HCT116 (cell line): ENCODE results near the gene PGA4.
"Not testable (repeated sequence)": the region's sequence is repeated elsewhere in the genome, so short reads cannot be mapped to it uniquely, and the experiment has no call there.

Experiments used
- CEBPB ChIP-seq: IDR thresholded peaks from 2 replicates; pipeline ENCODE4 v1.6.1; 2012; ENCODE audit warnings: low read depth
- CTCF ChIP-seq, 3 experiments: fragments of 200-600 bp in 1 of 3; sonication (generic) in 1 of 3; IDR thresholded peaks in 2 of 3; conservative IDR thresholded peaks in 1 of 3; 2 replicates each; pipeline ENCODE4 v1.5.1; 2012 to 2017; ENCODE audit warnings: low read depth in 2 of 3, low read length in 2 of 3, antibody characterized with exemption in 1 of 3, borderline replicate concordance in 1 of 3, control low read depth in 1 of 3, mild to moderate bottlenecking in 1 of 3, mixed read lengths in 1 of 3, mixed run types in 1 of 3, moderate library complexity in 1 of 3; ENCODE audit not compliant: insufficient read depth in 1 of 3
- ELF1 ChIP-seq: IDR thresholded peaks from 2 replicates; pipeline ENCODE4 v1.6.1; 2012; ENCODE audit warnings: low read depth, borderline replicate concordance
- EZH2 ChIP-seq: fragments of 200-600 bp; sonication (generic); IDR thresholded peaks from 2 replicates; pipeline ENCODE4 v1.6.1; 2017; ENCODE audit warnings: antibody characterized with exemption, mixed run types
- EZH2phosphoT487 ChIP-seq: fragments of 200-600 bp; IDR thresholded peaks from 2 replicates; pipeline ENCODE4 v1.6.1; 2018; ENCODE audit warnings: antibody characterized with exemption, borderline replicate concordance
- POLR2A ChIP-seq: IDR thresholded peaks from 2 replicates; pipeline ENCODE4 v1.7.0; 2011; ENCODE audit warnings: borderline replicate concordance; ENCODE audit not compliant: insufficient read depth, insufficient read length; ENCODE audit errors: extremely low read depth
- RAD21 ChIP-seq: IDR thresholded peaks from 2 replicates; pipeline ENCODE4 v1.6.1; 2012; ENCODE audit warnings: low read depth, mild to moderate bottlenecking
- SRF ChIP-seq: IDR thresholded peaks from 2 replicates; pipeline ENCODE4 v1.6.1; 2012; ENCODE audit warnings: low read depth
- TCF7L2 ChIP-seq: IDR thresholded peaks from 2 replicates; pipeline ENCODE4 v1.7.0; 2011; ENCODE audit warnings: borderline replicate concordance, inconsistent platforms; ENCODE audit not compliant: insufficient read depth, insufficient read length; ENCODE audit errors: extremely low read depth

- not testable (repeated sequence) for TF ChIP-seq CTCF (IDR thresholded peaks at IDR 0.05 in 2 of 3, conservative IDR thresholded peaks at IDR 0.05 in 1 of 3; ENCODE audit: borderline replicate concordance in 1 of 3, insufficient read depth in 1 of 3, low read depth in 2 of 3, low read length in 2 of 3); EZH2; TCF7L2; POLR2A; EZH2phosphoT487; CEBPB; SRF; RAD21; ELF1
Observed at GRCh38 chr11:61218306-61218705, 3.8 kb upstream of the PGA4 start.
